ENCODE measurements around the gene ARHGEF10L.

DNA sequence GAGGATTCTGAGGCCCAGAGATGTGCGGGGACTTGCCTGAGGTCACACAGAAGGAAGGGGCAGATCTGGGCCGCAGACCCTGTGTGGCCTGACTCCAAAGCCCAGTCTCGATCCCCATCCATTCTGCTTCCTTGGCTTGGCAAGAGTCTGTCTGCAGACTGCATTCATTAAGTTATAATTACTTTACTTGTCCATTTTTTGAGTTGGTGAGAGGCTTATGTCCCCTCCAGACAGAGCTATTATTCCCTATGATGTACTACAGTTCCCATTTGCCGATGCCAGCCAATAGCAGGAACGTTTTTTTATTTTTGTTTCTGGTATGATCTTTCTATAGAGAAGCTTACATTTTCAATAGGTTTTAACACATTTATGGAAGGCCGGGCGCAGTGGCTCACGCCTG lies 101.5 kb downstream of the ARHGEF10L start:
- TF ChIP-seq, protein P1, sequence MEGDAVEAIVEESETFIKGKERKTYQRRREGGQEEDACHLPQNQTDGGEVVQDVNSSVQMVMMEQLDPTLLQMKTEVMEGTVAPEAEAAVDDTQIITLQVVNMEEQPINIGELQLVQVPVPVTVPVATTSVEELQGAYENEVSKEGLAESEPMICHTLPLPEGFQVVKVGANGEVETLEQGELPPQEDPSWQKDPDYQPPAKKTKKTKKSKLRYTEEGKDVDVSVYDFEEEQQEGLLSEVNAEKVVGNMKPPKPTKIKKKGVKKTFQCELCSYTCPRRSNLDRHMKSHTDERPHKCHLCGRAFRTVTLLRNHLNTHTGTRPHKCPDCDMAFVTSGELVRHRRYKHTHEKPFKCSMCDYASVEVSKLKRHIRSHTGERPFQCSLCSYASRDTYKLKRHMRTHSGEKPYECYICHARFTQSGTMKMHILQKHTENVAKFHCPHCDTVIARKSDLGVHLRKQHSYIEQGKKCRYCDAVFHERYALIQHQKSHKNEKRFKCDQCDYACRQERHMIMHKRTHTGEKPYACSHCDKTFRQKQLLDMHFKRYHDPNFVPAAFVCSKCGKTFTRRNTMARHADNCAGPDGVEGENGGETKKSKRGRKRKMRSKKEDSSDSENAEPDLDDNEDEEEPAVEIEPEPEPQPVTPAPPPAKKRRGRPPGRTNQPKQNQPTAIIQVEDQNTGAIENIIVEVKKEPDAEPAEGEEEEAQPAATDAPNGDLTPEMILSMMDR (IDR thresholded peaks at IDR 0.05) = no peak
- TF ChIP-seq POLR2A (IDR thresholded peaks at IDR 0.05) = no peak
- no peak for TF ChIP-seq EP300 (IDR thresholded peaks at IDR 0.05)
